Neural cell (in vitro differentiated cells): Measurements from ENCODE around the gene TTLL12. TPM values are rescaled to one million over a fixed set of nuclear protein-coding genes. Genes with fewer than 3 reads are reported as not detected.

Source experiments
- H2AFZ ChIP-seq: fragments of 200-600, 300-800 bp; sonication (generic), shearing (Covaris generic); 2 replicates; pipeline ENCODE4 v1.6.0; 2014; ENCODE audit warnings: low read depth, mild to moderate bottlenecking, antibody characterized with exemption, low read length, moderate library complexity
- H3F3A ChIP-seq: fragments of 200-600 bp; shearing (Covaris generic); 2 replicates; pipeline ENCODE4 v1.6.1; 2016; ENCODE audit warnings: mild to moderate bottlenecking, moderate library complexity, mixed read lengths, antibody characterized with exemption, low read length; ENCODE audit not compliant: insufficient read depth, poor library complexity, severe bottlenecking
- H3K27ac ChIP-seq: fragments of 200-600, 300-800 bp; sonication (generic), shearing (Covaris generic); 2 replicates; pipeline ENCODE4 v1.5.1; 2014; ENCODE audit warnings: mild to moderate bottlenecking, low read length, moderate library complexity
- H3K27me3 ChIP-seq: fragments of 300-800, 200-600 bp; sonication (generic), shearing (Covaris generic); 2 replicates; pipeline ENCODE4 v1.6.0; 2014; ENCODE audit warnings: mild to moderate bottlenecking, low read depth, low read length, moderate library complexity; ENCODE audit not compliant: insufficient read depth
- H3K36me3 ChIP-seq: fragments of 300-800, 200-600 bp; sonication (generic), shearing (Covaris generic); 2 replicates; pipeline ENCODE4 v1.5.1; 2014; ENCODE audit warnings: mild to moderate bottlenecking, antibody characterized with exemption, low read length, moderate library complexity; ENCODE audit not compliant: insufficient read depth
- H3K4me2 ChIP-seq: fragments of 300-800, 200-600 bp; sonication (generic), shearing (Covaris generic); 2 replicates; pipeline ENCODE4 v1.6.0; 2014; ENCODE audit warnings: mild to moderate bottlenecking, low read length
- H3K4me3 ChIP-seq: fragments of 300-800, 200-600 bp; sonication (generic), shearing (Covaris generic); 2 replicates; pipeline ENCODE4 v1.5.1; 2014; ENCODE audit warnings: mild to moderate bottlenecking, low read length, moderate library complexity
- H3K79me2 ChIP-seq: fragments of 200-600 bp; shearing (Covaris generic); replicated peaks from 2 replicates; pipeline ENCODE4 v1.6.0; 2014; ENCODE audit warnings: mild to moderate bottlenecking, low read length, moderate library complexity; ENCODE audit not compliant: insufficient read depth
- H3K9ac ChIP-seq: fragments of 300-800, 200-600 bp; sonication (generic), shearing (Covaris generic); 2 replicates; pipeline ENCODE4 v1.6.1; 2016; ENCODE audit warnings: mild to moderate bottlenecking, low read length, mixed read lengths
- H3K9me2 ChIP-seq: fragments of 200-600 bp; shearing (Covaris generic); 2 replicates; pipeline ENCODE4 v1.6.1; 2016; ENCODE audit warnings: mild to moderate bottlenecking, low read length, mixed read lengths; ENCODE audit not compliant: insufficient read depth
- H3K9me3 ChIP-seq: fragments of 200-600, 300-800 bp; sonication (generic), shearing (Covaris generic); 2 replicates; pipeline ENCODE4 v1.6.1; 2016; ENCODE audit warnings: mild to moderate bottlenecking, mixed run types, low read length, moderate library complexity, mixed read lengths
- H4K20me1 ChIP-seq: fragments of 200-600 bp; shearing (Covaris generic); 2 replicates; pipeline ENCODE4 v1.6.1; 2016; ENCODE audit warnings: mild to moderate bottlenecking, mixed run types; ENCODE audit not compliant: insufficient read depth
- CTCF ChIP-seq: fragments of 450-650 bp; IDR thresholded peaks from 2 replicates; pipeline ENCODE4 v1.5.1; 2014; ENCODE audit warnings: antibody characterized with exemption, mild to moderate bottlenecking, moderate library complexity; ENCODE audit not compliant: poor library complexity, severe bottlenecking
- EP300 ChIP-seq: fragments of 450-650 bp; conservative IDR thresholded peaks from 2 replicates; pipeline ENCODE4 v1.6.1; 2014; ENCODE audit warnings: antibody characterized with exemption, mild to moderate bottlenecking, moderate library complexity; ENCODE audit not compliant: poor library complexity, severe bottlenecking
- EZH2 ChIP-seq: fragments of 200-600, 300-800 bp; shearing (Covaris generic), sonication (generic); IDR thresholded peaks from 2 replicates; pipeline ENCODE4 v1.6.1; 2014; ENCODE audit warnings: antibody characterized with exemption, low read length, borderline replicate concordance, mild to moderate bottlenecking; ENCODE audit not compliant: insufficient read depth, poor library complexity, severe bottlenecking
- MXI1 ChIP-seq: fragments of 450-650 bp; conservative IDR thresholded peaks from 2 replicates; pipeline ENCODE4 v1.6.1; 2014; ENCODE audit warnings: antibody characterized with exemption, mild to moderate bottlenecking; ENCODE audit not compliant: poor library complexity, severe bottlenecking
- POLR2AphosphoS5 ChIP-seq: IDR thresholded peaks from 2 replicates; pipeline ENCODE4 v1.6.1; 2012
- RAD21 ChIP-seq: fragments of 450-650 bp; conservative IDR thresholded peaks from 2 replicates; pipeline ENCODE4 v1.6.1; 2014; ENCODE audit warnings: antibody characterized with exemption, mild to moderate bottlenecking, moderate library complexity
- REST ChIP-seq: IDR thresholded peaks from 2 replicates; pipeline ENCODE4 v1.6.1; 2012; ENCODE audit warnings: borderline replicate concordance
- SMC3 ChIP-seq: fragments of 450-650 bp; conservative IDR thresholded peaks from 2 replicates; pipeline ENCODE4 v1.6.1; 2014; ENCODE audit warnings: antibody characterized with exemption, mild to moderate bottlenecking, moderate library complexity; ENCODE audit not compliant: poor library complexity
- TAF1 ChIP-seq: IDR thresholded peaks from 2 replicates; pipeline ENCODE4 v1.6.1; 2012; ENCODE audit warnings: low read depth
- polyA plus RNA-seq: library from polyadenylated mRNA; depleted of rRNA; stranded (reverse); fragments of >200 nt; gene quantifications from 2 replicates; pipeline ENCODE4 v1.2.3, GENCODE V29; 2014

TTLL12 gene
- polyA plus RNA-seq, 1 donor from 2014 or later: 22.2 TPM

- no peaks in the 10 kb centered on the region for H3F3A ChIP-seq
- H3K79me2 ChIP-seq: no peaks in the 10 kb centered on the region
- H2AFZ ChIP-seq: no peak overlapping the region
- no peak overlapping the region for H3K27ac ChIP-seq
- H3K9me3 ChIP-seq: no peaks in the 10 kb centered on the region
- TF ChIP-seq MXI1 (no peak), TAF1 (no peak), POLR2AphosphoS5 (no peak), RAD21 (no peak), EZH2 (no peak), CTCF (no peak), SMC3 (no peak), REST (no peak), EP300 (no peak)
- H3K9ac ChIP-seq: no peak overlapping the region
- H3K27me3 ChIP-seq: peaks cover 16% of the 10 kb centered on the region
- H4K20me1 ChIP-seq: no peaks in the 10 kb centered on the region
- H3K4me2 ChIP-seq: no peak overlapping the region
- no peak overlapping the region for H3K4me3 ChIP-seq
- no peaks in the 10 kb centered on the region for H3K36me3 ChIP-seq
- H3K9me2 ChIP-seq: no peaks in the 10 kb centered on the region
Observed at GRCh38 chr22:43150731-43151206, 36.2 kb downstream of the TTLL12 start.

GRCh38 chr22:43148581-43148980, 38.4 kb downstream of the TTLL12 start:
- no peaks in the 10 kb centered on the region for H3K36me3 ChIP-seq
- no peak for TF ChIP-seq EZH2
- no peak for TF ChIP-seq REST
- TF ChIP-seq EP300: no peak
- no peak for TF ChIP-seq TAF1
- no peak for TF ChIP-seq SMC3
- TF ChIP-seq MXI1: no peak
- TF ChIP-seq RAD21: no peak
- no peak for TF ChIP-seq POLR2AphosphoS5
- no peaks in the 10 kb centered on the region for H3F3A ChIP-seq
- no peak overlapping the region for H3K27ac ChIP-seq
- no peak overlapping the region for H3K4me2 ChIP-seq
- no peak overlapping the region for H2AFZ ChIP-seq
- H4K20me1 ChIP-seq: no peaks in the 10 kb centered on the region
- H3K9me2 ChIP-seq: no peaks in the 10 kb centered on the region
- no peak overlapping the region for H3K9ac ChIP-seq
- H3K4me3 ChIP-seq: no peak overlapping the region
- H3K27me3 ChIP-seq: peaks cover 16% of the 10 kb centered on the region
- H3K79me2 ChIP-seq: no peaks in the 10 kb centered on the region
- H3K9me3 ChIP-seq: no peaks in the 10 kb centered on the region
